ENCODE results near the gene ZBTB38. TPM values are rescaled to one million over a fixed set of nuclear protein-coding genes. Genes with fewer than 3 reads are reported as not detected.

ZBTB38 gene
- total RNA-seq, 4 donors from 2014 or later = 65.8 to 101 (median 85.9) TPM

GRCh38 chr3:141341536-141341935 is 26.8 kb upstream of the ZBTB38 start:
- Histone ChIP-seq H3K27ac (no peak overlapping the region), H3K4me1 (no peaks in the 10 kb centered on the region), H3K36me3 (no peaks in the 10 kb centered on the region), H3K9me3 (no peaks in the 10 kb centered on the region), H3K4me3 (no peak overlapping the region), H3K27me3 (no peaks in the 10 kb centered on the region)
- 87% methylated on average over 1 of the region's 1 CpG for WGBS
- no peak for DNase-seq (ENCODE audit: low spot score in 2 of 2)
- TF ChIP-seq CTCF (IDR thresholded peaks at IDR 0.05) (no peak), EP300 (IDR thresholded peaks at IDR 0.05) (no peak), POLR2A (IDR thresholded peaks at IDR 0.05) (no peak), POLR2AphosphoS5 (IDR thresholded peaks at IDR 0.05) (no peak)

GRCh38 chr3:141342386-141342785 is 25.9 kb upstream of the ZBTB38 start:
- Histone ChIP-seq H3K4me3 (no peak overlapping the region), H3K4me1 (no peaks in the 10 kb centered on the region), H3K27ac (no peak overlapping the region), H3K27me3 (no peaks in the 10 kb centered on the region), H3K36me3 (no peaks in the 10 kb centered on the region), H3K9me3 (no peaks in the 10 kb centered on the region)
- TF ChIP-seq EP300 (IDR thresholded peaks at IDR 0.05) (no peak), POLR2AphosphoS5 (IDR thresholded peaks at IDR 0.05) (no peak), CTCF (IDR thresholded peaks at IDR 0.05) (no peak), POLR2A (IDR thresholded peaks at IDR 0.05) (no peak)
- 84% methylated on average over 5 of the region's 5 CpGs for WGBS
- DNase-seq (ENCODE audit: low spot score in 2 of 2) = no peak

- Histone ChIP-seq H3K36me3 (no peaks in the 10 kb centered on the region), H3K4me1 (no peaks in the 10 kb centered on the region), H3K4me3 (no peak overlapping the region), H3K9me3 (no peaks in the 10 kb centered on the region), H3K27ac (no peak overlapping the region), H3K27me3 (no peaks in the 10 kb centered on the region)
- WGBS = 80% methylated on average over 2 of the region's 2 CpGs
- TF ChIP-seq POLR2A (IDR thresholded peaks at IDR 0.05) (no peak), POLR2AphosphoS5 (IDR thresholded peaks at IDR 0.05) (no peak), CTCF (IDR thresholded peaks at IDR 0.05) (no peak), EP300 (IDR thresholded peaks at IDR 0.05) (no peak)
- DNase-seq (ENCODE audit: low spot score in 2 of 2) = no peak
These were observed 25.2 kb upstream of the ZBTB38 start for GRCh38 chr3:141343077-141343476.

GRCh38 chr3:141343865-141344271 is 24.4 kb upstream of the ZBTB38 start:
- no peak for TF ChIP-seq POLR2A (IDR thresholded peaks at IDR 0.05)
- no peak for TF ChIP-seq POLR2AphosphoS5 (IDR thresholded peaks at IDR 0.05)
- no peak for TF ChIP-seq CTCF (IDR thresholded peaks at IDR 0.05)
- no peak for TF ChIP-seq EP300 (IDR thresholded peaks at IDR 0.05)
- Histone ChIP-seq H3K27me3 (no peaks in the 10 kb centered on the region), H3K27ac (no peak overlapping the region), H3K4me3 (no peak overlapping the region), H3K36me3 (no peaks in the 10 kb centered on the region), H3K4me1 (no peaks in the 10 kb centered on the region), H3K9me3 (no peaks in the 10 kb centered on the region)
- no peak for DNase-seq (ENCODE audit: low spot score in 2 of 2)
- 80% methylated on average over 3 of the region's 3 CpGs for WGBS

GRCh38 chr3:141345528-141345927 is 22.8 kb upstream of the ZBTB38 start:
- Histone ChIP-seq H3K27ac (no peak overlapping the region), H3K4me1 (no peaks in the 10 kb centered on the region), H3K4me3 (no peak overlapping the region), H3K36me3 (no peaks in the 10 kb centered on the region), H3K27me3 (no peaks in the 10 kb centered on the region), H3K9me3 (no peaks in the 10 kb centered on the region)
- no peak for DNase-seq (ENCODE audit: low spot score in 2 of 2)
- 92% methylated on average over 2 of the region's 2 CpGs for WGBS
- no peak for TF ChIP-seq POLR2AphosphoS5 (IDR thresholded peaks at IDR 0.05)
- TF ChIP-seq POLR2A (IDR thresholded peaks at IDR 0.05) = no peak
- no peak for TF ChIP-seq EP300 (IDR thresholded peaks at IDR 0.05)

GRCh38 chr3:141346007-141346406 is 22.3 kb upstream of the ZBTB38 start:
- DNase-seq (ENCODE audit: low spot score in 2 of 2) = no peak
- H3K9me3 ChIP-seq = no peaks in the 10 kb centered on the region
- WGBS = 78% methylated on average over 4 of the region's 4 CpGs

More at GRCh38 chr3:141346007-141346406, 22.3 kb upstream of the ZBTB38 start:
- TF ChIP-seq EP300 (IDR thresholded peaks at IDR 0.05) (no peak), CTCF (IDR thresholded peaks at IDR 0.05) (no peak), POLR2A (IDR thresholded peaks at IDR 0.05) (no peak), POLR2AphosphoS5 (IDR thresholded peaks at IDR 0.05) (no peak)
- Histone ChIP-seq H3K27ac (no peak overlapping the region), H3K27me3 (no peaks in the 10 kb centered on the region), H3K36me3 (no peaks in the 10 kb centered on the region), H3K4me3 (no peak overlapping the region), H3K4me1 (no peaks in the 10 kb centered on the region)

All from suprapubic skin (tissue), 4 donors.